Astrocyte of the cerebellum (primary cell): ENCODE results near the gene SMARCAL1.
A peak's percentile ranks its signal among the peaks of the same experiment; 100 is the strongest.

Experiments
- DNase-seq: peaks from one replicate; pipeline ENCODE4 v3.0.0-alpha.2; 2011; ENCODE audit warnings: low read depth
- H3K4me3 ChIP-seq: 2 replicates; pipeline ENCODE4 v1.5.1; 2011; ENCODE audit warnings: mild to moderate bottlenecking, low read depth, low read length, moderate library complexity
- CTCF ChIP-seq: IDR thresholded peaks from 2 replicates; pipeline ENCODE4 v1.5.1; 2012; ENCODE audit warnings: low read length, low read depth, moderate library complexity, mild to moderate bottlenecking; ENCODE audit errors: missing control alignments
- in situ Hi-C: cut with HindIII; loops from 2 replicates; pipeline ENCODE4 v1.10.0; 2017; ENCODE audit warnings: low sequenced_read_pairs

Gene SMARCAL1

GRCh38 chr2:216486708-216487107 lies 74.4 kb downstream of the SMARCAL1 start:
- in situ Hi-C loops: no loop called here
- no peak for TF ChIP-seq CTCF
- no peak overlapping the region for H3K4me3 ChIP-seq
- DNase-seq: no peak

- in situ Hi-C loops: no loop called here
- DNase-seq: peak; percentile 53
- no peak overlapping the region for H3K4me3 ChIP-seq
- no peak for TF ChIP-seq CTCF
These were observed 77.8 kb downstream of the SMARCAL1 start for GRCh38 chr2:216490061-216490460.

GRCh38 chr2:216491793-216492596 lies 79.7 kb downstream of the SMARCAL1 start:
- TF ChIP-seq CTCF: no peak
- no peak for DNase-seq
- in situ Hi-C loops: no loop called here
- no peak overlapping the region for H3K4me3 ChIP-seq

- in situ Hi-C loops: no loop called here
- H3K4me3 ChIP-seq: no peak overlapping the region
- no peak for DNase-seq
- no peak for TF ChIP-seq CTCF
These were observed 80.5 kb downstream of the SMARCAL1 start for GRCh38 chr2:216492597-216493333.

GRCh38 chr2:216493334-216493685 lies 81.0 kb downstream of the SMARCAL1 start:
- in situ Hi-C loops: no loop called here
- no peak for TF ChIP-seq CTCF
- DNase-seq: no peak
- no peak overlapping the region for H3K4me3 ChIP-seq

GRCh38 chr2:216495656-216496055 lies 83.4 kb downstream of the SMARCAL1 start:
- in situ Hi-C loops: no loop called here
- TF ChIP-seq CTCF: no peak
- no peak for DNase-seq
- no peak overlapping the region for H3K4me3 ChIP-seq
